DMS53 (cell line): ENCODE results near the gene ARVCF.

ENCODE experiments used
- DNase-seq: peaks from one replicate; lab custom pipeline; 2025; lab: John Stamatoyannopoulos, UW

The ARVCF gene

DNA sequence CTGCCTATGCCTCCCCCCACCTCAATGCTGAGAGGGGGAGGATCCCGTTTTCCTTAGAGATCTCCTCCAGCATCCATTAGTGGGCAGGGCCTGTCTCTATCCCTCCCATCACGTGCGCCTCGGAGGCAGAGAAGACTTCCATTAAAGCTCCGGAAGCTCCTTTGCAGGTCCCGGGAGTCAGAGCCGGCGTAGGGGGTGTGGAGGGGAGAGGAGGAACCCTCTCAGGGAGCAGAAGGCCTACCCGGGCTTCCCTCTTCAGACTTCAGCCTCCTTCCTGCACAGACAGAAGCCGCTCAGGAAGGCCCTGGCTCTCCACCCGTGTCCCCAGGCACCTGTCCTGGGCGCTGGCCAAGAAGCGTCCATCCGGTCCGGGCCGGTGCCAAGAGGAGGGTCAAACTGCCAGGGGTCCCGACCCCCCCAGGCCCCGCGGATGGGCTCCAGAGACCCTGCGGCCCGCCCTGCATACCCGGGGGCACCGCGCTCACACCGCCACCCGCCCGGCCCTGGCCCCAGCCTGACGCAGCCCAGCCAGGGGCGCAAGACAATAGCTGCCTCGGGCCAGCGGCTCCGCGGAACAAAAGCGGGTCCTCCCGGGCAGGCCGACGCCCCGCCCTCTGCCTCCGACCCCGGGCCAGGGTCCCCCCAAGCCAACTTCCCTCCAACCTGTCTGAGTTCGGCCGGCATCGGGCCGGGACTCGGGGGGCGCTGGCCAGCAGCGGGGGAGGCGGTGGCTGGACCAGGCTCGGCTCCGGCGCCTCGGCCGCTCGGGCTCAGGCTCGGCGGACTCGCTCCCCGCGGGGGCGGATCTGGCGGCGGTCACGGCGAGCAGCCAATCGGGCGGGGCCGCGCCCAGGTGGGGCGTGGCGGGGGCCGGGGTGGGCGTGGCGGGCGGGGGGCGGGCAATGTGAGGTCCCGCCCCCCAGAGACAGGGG lies 29.9 kb downstream of the ARVCF start:
- peak; percentile 78 for DNase-seq

DNA sequence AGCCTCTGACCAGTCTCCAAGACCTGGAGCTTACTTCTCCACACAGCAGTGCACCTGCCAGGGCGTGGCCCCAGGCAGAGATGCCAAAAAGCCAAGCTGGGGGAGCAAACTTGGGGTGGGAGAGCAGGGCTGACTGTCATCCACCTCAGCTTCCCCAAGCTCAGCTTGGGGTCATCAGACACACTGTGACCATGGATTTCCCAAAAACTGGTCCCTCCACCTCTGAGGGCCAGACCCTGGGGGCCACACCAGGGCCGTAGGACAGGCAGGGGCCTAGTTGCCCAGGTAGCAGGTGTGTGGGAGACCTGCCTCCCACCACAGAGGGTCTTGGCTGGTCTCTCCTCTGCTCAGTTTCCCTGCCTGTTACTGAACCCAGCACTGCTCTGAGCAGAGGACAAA lies 30.6 kb downstream of the ARVCF start:
- peak; percentile 26 for DNase-seq

DNA sequence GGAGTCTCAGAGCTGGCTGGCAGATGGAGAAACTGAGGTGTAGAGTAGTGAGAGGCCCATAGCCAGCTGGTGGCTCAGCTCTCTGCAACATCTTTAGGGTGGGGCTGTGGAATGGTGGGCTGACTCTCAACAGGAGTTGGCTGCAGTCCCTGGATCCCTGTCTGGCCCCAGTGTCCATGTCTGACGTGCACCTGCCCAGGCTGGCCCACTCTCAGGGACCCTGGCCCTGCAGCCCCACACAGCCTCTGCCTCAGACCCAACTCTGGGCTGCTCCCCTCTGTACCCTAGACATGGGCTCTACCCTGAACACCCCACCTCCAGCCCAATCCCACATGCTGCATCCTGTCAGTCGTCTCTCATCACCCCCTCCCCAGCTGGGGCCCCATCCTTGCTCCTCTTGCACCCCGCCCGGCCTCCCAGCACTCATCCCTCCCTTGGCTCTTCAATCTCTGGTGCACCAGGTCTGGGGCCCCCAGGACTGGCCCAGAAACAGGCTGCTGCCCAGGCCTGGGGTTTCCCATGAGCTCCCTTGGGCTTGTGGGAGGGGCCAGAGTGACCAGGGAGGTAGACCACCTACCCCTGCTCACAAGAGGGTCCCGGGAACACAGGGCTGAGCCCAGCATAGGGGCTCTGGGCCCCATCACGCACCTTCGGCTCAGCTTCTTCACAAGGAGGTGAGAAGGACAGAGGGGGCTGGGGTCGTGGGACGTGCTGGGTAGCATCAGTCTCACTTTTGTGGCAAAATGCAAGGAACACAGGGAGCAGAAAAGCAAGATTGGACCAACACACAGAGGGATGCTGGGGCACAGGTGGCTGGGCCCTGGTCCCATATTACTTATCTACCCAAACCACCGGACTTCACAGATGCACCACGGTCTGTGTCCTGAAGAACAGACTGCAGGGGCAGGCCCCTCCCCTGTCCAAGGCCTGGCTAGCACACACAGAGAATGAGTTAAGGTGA lies 31.5 kb downstream of the ARVCF start:
- DNase-seq = no peak

DNA sequence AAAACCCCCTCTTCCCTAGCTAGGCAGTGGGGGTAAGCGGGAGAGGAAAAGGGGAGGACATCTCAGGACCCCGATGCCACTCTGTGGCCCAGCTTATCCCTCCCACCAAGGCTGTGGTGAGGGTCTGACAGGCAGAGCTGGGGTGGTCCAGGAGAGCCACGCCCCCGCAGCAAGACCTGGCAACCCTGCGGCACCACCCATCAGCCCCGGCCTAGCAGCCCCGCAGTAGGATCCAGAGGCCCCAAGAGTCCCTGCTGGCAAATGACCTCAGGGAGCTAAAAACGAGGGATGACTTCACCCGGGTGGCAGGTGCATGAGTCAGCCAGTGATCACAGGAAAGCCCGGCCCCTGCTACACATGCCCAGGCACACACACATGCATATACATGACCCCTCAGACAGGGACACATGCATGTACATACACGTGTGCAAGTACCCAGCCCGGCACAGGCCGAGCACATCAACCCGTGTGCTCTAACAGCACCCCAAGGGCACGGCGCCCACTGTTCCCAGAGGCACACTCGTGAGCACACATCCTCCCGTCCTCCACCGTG lies 32.3 kb downstream of the ARVCF start:
- peak; percentile 75 for DNase-seq

DNA sequence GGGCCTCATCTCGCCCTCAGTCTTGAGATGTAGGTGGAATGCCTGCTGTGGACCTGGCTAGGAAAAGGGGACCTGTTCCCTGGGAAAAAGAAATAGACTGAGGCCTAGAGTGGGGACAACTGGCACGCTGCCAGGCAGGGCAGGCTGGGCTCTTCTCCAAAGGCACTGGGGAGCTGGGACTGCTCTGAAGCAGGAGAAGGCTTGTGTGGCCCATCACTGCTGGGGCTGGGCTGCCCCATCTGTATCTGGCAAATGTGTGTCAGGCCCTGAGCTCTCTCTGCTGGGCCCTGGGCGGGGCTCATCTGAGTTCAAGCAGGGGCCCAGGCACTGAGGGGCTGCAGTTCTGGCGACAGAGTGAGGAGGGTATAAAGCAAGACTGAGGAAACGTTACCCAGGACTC lies 32.9 kb downstream of the ARVCF start:
- no peak for DNase-seq

DNA sequence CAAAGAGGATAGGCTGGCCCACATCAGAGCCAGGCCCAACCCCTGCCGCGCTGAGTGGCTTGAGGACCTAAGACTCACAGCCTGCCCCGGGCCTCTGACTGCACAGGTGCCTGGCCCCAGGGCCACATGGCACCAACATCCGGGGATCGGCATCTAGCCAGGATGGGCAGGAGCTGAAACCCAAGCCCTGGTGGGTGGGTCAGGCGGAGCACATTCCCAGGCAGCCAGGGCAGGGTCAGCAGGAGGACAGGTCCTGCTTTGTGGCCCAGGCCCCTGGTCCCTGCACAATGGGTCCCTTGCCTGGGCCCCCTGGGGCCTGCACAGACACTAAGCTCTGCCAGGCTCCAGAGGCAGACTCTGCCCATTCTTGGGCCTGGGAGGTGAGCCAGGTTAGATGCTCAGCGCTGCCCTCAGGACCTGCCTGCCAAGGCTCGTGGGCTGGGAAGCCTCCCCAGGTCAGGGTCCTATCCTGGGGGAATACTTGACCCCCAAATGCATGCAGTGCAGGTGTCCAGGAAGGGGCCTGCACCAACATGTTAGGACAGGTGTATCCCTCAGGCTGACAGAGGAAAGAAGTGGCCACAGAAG lies 33.5 kb downstream of the ARVCF start:
- no peak for DNase-seq

DNA sequence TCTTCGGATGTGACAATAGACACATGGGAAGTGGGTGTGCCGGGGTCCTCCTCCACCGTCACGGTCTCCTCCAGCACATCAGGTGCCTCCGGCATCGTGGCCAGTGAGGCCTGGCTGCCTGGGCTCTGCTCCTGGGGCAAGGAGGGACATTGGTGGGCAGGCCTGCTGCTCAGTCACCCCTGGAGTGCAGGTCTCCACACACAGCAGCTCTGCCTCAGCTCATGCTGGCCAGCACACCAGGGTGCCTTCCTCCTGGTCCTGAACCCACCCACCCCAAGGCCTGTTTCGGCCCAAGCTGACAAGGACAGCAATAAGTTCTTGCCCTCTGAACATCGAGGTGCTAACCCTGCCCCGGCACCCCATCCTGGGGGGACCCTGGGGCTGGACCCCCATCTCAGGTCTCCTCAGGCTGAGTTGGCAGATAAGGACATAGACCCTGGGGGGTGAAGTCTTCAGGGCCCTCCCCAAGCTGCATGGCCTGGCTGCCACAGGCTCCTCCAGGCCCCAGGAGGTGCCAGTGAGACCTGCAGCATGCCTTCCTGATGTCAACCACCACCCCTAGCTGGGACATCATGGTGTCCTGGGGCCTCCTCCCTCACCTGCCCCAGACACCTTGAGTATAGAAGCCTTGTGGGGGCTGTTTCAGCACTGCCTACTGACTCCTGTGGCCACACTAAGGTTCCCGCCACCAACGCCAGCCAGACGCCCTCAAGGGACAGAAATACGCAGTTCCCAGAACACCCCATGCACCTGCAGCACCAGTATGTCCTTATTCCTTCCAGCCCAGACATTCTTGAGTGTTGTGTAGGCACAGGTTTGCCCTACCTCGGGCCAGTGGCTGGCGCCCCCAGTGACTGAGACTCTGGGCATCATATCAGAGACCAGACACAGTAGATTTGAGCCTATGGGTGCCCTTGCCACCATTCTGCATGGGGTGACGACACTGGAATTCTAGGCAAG lies 34.4 kb downstream of the ARVCF start:
- DNase-seq = no peak

DNA sequence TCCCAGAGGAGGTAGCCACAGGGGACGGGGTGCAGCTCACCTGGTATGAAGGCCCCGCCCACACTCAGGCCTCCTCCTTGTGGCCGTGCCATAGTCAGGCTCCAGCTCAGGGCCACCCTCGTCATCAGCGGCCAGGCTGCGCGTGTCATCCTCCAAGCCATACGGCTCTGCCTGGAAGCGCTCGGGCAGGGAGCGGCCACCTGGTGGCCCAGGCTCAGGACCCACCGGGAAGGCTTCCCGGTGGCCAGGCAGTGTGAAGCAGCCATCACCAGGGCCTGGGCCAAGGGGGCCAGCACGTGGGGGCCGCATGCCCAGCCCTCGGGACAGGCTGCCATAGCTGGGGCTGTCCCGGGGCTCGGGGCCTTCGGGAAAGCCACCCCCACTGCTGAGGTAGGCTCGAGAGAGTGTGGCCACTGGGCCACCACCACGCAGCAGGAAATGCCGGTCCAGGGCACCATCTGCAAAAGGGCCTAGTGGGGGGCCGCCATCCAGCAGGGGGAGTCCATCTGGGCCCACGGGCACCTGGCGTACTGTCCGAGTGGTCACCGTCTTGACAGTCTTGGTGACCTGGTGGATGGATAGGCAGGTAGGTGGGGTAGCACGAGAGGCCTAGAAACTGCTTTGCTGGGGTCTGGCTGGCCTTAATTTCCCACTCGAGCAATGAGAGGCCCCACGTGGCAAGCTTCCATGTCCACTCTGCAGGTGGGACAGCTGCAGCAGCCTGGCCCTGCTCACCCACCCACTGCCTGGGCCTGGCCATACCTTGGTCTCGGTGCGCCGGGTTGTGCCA lies 35.3 kb downstream of the ARVCF start:
- no peak for DNase-seq

DNA sequence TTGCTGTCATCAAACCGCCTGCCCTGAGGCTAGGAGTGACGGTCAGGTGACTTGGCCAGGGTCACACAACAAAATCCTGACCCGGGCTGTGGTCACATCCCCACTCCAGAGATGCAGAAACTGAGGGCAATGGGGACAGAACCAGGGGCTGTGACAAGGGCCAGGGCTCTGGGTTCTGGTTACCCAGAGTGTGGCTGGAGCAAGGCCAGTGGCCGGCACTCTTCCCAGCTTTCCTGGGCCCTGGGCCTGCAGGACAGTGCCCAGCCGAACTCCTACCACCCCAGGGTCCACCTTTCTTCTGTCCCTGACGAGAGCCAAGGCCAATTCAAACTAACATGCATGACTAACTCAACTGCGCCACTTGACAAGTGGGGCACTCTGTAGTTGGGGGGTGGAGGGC lies 35.9 kb downstream of the ARVCF start:
- no peak for DNase-seq

DNA sequence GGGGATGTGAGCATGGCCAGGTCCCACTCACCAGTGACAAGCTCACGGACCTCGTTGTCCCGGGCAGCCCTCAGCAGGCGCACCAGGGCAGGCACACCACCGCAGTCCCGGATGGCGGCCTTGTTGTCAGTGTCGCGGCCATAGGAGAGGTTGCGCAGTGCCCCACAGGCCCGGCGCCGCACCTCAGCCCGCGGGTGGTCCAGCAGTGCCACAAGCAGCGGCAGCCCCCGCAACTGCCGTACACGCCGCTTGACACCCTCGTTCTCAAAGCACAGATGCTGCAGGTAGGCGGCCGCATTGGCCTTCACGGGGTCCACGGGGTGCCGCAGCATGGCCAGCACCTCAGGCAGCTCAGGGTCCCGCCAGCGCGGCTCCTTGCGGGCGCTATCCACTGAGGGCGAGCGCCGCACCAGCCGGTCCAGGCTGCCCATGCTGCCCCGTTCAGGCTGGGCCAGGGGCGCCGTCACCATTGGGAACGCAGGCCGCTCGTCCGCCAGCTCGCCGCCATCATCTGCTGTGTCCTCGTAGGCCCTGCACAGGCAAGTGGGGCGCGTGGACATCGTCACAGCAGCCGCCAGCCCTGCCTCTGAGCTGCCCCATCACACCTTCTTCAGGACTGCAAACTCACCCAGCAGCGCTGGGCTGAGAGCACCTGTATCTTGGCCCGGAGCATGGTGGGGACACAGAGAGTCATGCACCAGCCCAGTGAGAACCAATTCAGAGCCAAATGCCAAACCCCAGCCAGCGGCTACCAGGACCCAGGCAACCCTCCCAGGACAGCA lies 36.7 kb downstream of the ARVCF start:
- no peak for DNase-seq

DNA sequence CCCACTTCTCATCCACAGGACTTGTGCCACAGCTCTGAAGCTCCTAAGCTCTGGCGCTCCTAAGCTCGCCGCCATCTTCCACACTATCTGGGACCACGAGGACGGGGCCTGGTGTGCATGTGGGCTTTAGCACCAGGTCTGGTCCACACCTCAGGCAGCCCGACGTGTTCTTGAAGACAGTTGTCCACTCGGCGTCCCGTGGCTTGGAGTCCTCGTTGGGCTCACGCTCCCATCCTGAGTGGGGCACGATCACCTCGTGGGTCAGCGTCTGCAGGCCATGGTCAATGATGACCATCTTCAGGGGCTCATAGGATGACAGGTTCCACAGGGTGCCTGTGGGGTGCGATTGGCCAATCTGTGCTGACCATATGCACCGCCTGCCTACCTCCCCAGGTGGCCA lies 37.9 kb downstream of the ARVCF start:
- DNase-seq = no peak

DNA sequence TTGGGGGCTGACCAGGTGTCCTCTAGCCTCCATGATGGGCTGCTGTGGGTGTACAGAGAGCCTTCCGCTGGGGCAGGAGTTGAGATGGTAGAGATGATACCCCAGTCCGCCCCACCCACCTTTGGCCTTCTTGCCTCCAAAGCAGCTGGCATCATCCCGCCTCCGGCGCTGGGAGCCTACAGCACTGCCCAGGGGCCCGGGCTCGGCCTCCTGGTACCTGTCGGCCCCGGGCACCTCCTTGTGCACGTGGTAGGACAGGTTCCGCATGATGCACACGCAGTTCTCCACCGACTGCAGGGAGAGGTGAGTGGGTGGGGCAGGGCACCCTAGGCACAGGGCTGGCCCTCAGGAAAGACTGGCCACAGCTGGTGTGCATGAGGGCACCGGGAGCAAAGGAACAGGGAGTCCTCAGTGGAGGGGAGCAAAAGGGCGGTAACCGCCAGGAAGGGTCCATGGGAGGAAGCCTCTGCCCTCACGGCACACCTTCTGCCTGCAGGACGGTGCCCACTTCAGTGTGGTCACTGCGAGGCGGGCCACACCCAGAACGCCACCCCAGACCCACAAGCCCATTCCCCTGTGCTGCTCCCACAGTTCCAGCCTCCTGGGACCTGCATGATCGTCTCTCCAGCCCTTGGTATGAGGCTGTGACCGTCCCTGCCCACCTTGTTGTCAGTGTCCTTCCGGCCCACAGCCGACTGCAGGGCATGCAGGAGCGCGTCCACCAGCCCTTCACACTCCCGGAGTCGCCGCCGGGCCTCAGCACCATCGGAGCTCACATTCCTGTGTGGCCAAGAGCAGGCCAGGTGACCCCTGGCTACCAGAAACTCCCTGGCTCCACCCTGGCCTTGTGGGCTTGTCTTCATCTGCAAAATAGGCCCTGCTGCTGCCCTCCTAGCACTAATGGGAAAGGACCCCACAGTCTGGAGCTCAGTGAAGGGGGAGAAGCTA lies 39.1 kb downstream of the ARVCF start:
- no peak for DNase-seq

DNA sequence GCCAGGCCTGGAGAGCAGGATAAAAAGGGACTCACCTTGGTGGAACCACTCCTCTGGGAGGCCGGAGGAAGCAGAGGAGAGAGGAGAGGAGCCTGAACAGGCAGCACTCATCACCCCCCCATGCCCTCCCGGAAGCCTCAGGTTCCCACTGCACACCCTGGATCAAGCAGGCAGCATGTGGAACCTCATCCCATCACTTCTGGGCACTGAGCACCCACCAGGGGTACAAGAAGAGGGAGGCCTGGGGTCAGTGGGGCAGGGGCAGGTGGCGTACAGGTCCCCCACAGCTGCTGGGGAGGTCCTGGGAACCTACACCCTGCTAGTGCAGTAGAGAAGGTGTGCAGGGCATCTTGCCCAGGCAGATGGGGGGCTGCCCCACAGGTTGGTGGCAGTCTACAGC lies 40.0 kb downstream of the ARVCF start:
- no peak for DNase-seq

DNA sequence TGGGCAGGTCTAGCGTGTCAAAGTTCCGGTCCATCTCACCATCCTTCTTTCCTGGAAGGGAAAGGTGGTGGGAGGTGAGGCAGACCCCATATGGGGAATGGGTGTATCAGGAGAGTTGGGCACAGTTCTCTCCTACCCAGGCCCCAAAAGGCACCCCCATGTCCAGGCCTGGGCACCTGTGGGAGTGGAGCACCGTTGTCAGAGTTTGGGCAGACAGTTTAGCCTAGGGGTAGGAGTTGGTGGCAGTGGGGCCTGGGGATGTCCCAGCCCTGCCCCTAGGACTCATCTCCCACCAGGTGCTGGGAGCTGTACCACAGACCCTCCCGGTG lies 41.0 kb downstream of the ARVCF start:
- DNase-seq = no peak

DNA sequence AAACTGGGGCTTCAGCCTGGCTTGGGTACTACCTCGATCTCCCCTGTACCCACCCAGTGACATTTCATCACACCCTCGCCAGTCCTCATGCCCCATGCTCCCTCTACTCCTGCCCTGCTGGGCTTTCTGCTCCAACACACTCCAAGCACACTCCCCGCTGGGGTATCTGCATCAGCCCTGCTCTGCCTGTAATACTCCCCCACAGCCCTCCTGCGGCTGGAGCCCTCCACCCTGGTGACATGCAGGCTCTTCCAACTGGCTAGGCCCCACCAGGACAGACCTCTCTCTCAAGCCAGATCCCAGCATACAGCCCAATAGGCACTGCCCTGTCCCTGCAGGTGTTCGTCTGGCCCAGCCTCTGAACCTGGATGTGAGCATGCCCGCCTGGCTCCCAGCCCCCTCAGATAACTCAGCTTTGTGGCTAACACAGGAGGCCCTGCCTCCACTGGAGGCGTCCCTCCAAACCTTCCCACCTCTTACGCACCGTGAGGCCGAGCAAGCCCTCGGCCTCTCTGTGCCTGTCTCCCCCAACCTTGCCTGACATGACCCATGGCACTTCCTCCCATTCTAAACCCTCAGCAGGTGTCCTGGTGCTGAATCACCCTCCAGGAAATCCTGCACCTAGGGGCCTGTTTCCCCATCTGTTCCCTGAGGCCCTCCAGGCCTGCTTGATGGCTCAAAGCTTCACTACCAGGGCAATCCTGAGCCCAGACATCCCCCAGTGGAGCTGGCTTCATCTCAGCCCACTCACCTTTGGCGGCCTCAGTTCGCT lies 41.5 kb downstream of the ARVCF start:
- DNase-seq = peak; percentile 66

DNA sequence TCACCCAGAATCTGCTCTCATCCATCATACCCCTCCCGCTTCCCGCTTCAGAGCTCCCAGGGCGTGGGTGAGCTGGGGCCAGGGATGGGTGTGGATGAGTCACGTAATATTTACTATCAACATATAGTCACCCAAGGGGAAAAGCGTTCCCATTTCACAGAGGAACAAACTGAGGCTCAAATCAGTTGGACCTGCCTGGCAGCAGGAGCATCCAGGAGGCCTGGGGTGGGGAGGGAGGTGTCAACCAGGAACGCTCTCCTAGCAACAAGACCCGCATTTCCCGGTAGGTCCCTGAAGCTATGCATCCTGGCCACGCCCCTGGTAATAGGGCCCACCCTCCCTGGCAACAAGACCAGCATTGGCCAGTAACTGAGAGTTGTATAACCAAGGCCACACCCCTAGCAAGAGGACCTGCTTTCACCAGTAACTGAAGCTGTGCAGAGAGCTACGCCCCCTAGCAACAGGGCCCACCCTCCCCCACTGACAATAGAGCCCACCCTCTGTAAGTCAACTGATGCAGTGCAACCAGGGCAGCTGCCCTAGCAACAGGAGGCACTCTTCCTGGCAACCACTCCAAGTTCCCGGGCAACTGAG lies 42.3 kb downstream of the ARVCF start:
- DNase-seq = peak; percentile 22
